ENCODE results near the gene ZBTB39. TPM values are rescaled to one million over a fixed set of nuclear protein-coding genes. Genes with fewer than 3 reads are reported as not detected.
"Not testable (repeated sequence)": the region's sequence is repeated elsewhere in the genome, so short reads cannot be mapped to it uniquely, and the experiment has no call there.

The ZBTB39 gene
- total RNA-seq, 1 experiment from 2014 or later: 3.6 TPM

DNA sequence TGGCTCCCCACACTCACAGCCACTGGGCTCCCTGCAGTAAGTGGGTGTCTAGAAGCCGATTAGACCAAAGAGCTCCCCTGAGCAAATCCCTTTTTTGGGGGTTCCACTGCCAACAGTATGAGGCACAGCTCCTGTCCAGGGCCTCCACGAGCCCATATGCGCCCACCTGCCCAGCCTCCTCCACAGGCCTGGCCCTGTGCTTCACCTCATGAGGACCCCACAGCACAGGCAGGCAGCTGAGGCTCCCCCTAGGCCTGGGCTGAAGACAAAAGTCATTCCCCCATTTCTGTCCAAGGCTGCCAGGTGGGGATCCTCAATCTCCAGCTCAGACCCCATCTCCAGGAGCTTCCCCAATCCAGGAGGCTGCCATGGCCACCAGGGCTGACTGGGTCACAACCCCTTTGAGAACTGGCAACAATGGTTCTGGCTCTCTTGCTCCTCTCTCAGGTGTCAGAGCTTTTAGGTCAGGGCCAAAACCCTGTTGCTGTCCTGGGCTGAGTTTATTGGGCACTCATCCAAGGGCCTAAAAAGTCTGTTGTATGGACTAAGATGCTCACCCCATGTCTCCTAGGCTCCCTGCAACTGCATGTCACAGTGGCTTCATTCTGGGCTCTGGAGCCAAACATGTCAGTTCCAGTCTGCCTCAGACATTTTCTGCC is 23.6 kb downstream of the ZBTB39 start:
- DNase-seq; H4K20me1 ChIP-seq (ENCODE audit: low read length); H3K27ac ChIP-seq (ENCODE audit: low read length); intact Hi-C loops (cut with micrococcal nuclease); H3K9me3 ChIP-seq (ENCODE audit: low read length); H3K4me2 ChIP-seq (ENCODE audit: low read length); H3F3A ChIP-seq (ENCODE audit: low read length, unreplicated experiment); H2AFZ ChIP-seq (ENCODE audit: low read length); POLR2A ChIA-PET (ENCODE audit: unreplicated experiment); H3K79me2 ChIP-seq (ENCODE audit: low read length); CTCF ChIA-PET; H3K9me2 ChIP-seq (replicated peaks; ENCODE audit: low read length); H3K9ac ChIP-seq (ENCODE audit: low read length); ATAC-seq; BruUV-seq (replicated peaks); H3K27me3 ChIP-seq (ENCODE audit: low read length); H3K4me3 ChIP-seq (ENCODE audit: low read length); H3K36me3 ChIP-seq (ENCODE audit: low read depth, low read length): not testable (repeated sequence)
- H3K4me1 ChIP-seq (ENCODE audit: insufficient read depth, low read length): peaks cover 17% of the 10 kb centered on the region

DNA sequence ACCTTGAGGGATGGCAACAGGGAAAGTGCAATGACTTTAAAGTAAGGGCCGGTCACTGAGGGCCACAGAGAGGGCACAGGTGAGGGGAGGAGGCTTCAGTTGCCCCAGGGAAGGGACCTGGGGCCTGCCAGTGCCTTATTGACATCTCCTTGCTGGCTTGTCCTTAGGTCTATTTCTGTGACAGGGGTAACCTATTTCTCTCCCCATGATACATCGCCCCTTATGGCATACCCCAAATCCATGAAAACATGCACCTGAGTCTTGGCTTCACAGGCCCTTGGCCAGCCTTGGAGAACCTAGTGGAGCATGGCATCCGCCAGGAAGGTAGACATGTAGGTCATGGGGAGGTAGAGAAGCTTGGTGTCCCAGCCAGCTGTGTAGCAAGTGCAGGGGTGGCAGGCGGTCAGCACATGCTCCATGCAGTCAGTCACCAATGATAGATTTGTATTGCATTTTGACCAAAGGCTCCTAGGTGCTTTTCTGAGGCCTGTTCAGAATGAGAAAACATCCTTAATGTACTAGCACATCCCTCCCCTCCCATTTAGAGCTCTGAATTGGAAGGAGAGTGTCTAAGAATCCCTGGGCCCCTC is 25.3 kb downstream of the ZBTB39 start:
- Histone ChIP-seq H4K20me1 (ENCODE audit: low read length) (no peaks in the 10 kb centered on the region), H2AFZ (ENCODE audit: low read length) (no peak overlapping the region), H3K9me2 (replicated peaks; ENCODE audit: low read length) (no peaks in the 10 kb centered on the region), H3K4me3 (ENCODE audit: low read length) (no peak overlapping the region), H3K4me1 (ENCODE audit: insufficient read depth, low read length) (peaks cover 3% of the 10 kb centered on the region), H3K27me3 (ENCODE audit: low read length) (no peaks in the 10 kb centered on the region), H3F3A (ENCODE audit: low read length, unreplicated experiment) (no peaks in the 10 kb centered on the region), H3K79me2 (ENCODE audit: low read length) (no peaks in the 10 kb centered on the region), H3K9me3 (ENCODE audit: low read length) (no peaks in the 10 kb centered on the region), H3K9ac (ENCODE audit: low read length) (no peak overlapping the region), H3K36me3 (ENCODE audit: low read depth, low read length) (no peaks in the 10 kb centered on the region), H3K4me2 (ENCODE audit: low read length) (no peak overlapping the region), H3K27ac (ENCODE audit: low read length) (no peak overlapping the region)
- no TSS peak for BruUV-seq (replicated peaks)
- ATAC-seq: no peak
- intact Hi-C loops (cut with micrococcal nuclease): no loop called here
- ChIA-PET POLR2A (ENCODE audit: unreplicated experiment) (no interaction called here), CTCF (no interaction called here)
- TF ChIP-seq, protein P1, sequence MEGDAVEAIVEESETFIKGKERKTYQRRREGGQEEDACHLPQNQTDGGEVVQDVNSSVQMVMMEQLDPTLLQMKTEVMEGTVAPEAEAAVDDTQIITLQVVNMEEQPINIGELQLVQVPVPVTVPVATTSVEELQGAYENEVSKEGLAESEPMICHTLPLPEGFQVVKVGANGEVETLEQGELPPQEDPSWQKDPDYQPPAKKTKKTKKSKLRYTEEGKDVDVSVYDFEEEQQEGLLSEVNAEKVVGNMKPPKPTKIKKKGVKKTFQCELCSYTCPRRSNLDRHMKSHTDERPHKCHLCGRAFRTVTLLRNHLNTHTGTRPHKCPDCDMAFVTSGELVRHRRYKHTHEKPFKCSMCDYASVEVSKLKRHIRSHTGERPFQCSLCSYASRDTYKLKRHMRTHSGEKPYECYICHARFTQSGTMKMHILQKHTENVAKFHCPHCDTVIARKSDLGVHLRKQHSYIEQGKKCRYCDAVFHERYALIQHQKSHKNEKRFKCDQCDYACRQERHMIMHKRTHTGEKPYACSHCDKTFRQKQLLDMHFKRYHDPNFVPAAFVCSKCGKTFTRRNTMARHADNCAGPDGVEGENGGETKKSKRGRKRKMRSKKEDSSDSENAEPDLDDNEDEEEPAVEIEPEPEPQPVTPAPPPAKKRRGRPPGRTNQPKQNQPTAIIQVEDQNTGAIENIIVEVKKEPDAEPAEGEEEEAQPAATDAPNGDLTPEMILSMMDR (conservative IDR thresholded peaks at IDR 0.05; ENCODE audit: low read depth, low read length): no peak
- TF ChIP-seq EZH2phosphoT487 (IDR thresholded peaks at IDR 0.05; ENCODE audit: borderline replicate concordance, low read length): no peak
- no peak for TF ChIP-seq EZH2 (IDR thresholded peaks at IDR 0.05; ENCODE audit: low read length, unreplicated experiment)
- DNase-seq: no peak

DNA sequence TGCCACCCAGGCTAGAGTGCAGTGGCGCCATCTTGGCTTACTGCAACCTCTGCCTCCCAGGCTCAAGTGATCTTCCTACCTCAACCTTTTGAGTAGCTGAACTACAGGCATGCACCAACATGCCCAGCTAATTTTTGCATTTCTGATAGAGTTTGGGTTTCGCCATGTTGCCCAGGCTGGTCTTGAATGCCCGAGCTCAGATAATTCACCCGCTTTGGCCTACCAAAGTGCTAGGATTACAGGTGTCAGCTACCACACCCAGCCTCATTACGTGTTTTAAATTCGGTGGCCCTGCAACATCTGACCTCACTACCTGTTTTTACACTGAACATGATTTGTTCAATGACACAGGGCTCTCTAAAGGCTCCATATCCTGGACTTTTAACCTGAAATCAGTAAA is 26.1 kb downstream of the ZBTB39 start:
- Histone ChIP-seq H2AFZ (ENCODE audit: low read length) (no peak overlapping the region), H3K36me3 (ENCODE audit: low read depth, low read length) (no peaks in the 10 kb centered on the region), H3K4me3 (ENCODE audit: low read length) (no peak overlapping the region), H3K27ac (ENCODE audit: low read length) (no peak overlapping the region), H3K79me2 (ENCODE audit: low read length) (no peaks in the 10 kb centered on the region), H3K4me1 (ENCODE audit: insufficient read depth, low read length) (no peaks in the 10 kb centered on the region), H3K27me3 (ENCODE audit: low read length) (no peaks in the 10 kb centered on the region), H3F3A (ENCODE audit: low read length, unreplicated experiment) (no peaks in the 10 kb centered on the region), H3K4me2 (ENCODE audit: low read length) (no peak overlapping the region), H4K20me1 (ENCODE audit: low read length) (no peaks in the 10 kb centered on the region), H3K9ac (ENCODE audit: low read length) (no peak overlapping the region), H3K9me2 (replicated peaks; ENCODE audit: low read length) (no peaks in the 10 kb centered on the region), H3K9me3 (ENCODE audit: low read length) (no peaks in the 10 kb centered on the region)
- intact Hi-C loops (cut with micrococcal nuclease): no loop called here
- BruUV-seq (replicated peaks): no TSS peak
- ATAC-seq (no peak), DNase-seq (no peak)
- TF ChIP-seq EZH2phosphoT487 (IDR thresholded peaks at IDR 0.05; ENCODE audit: borderline replicate concordance, low read length): no peak
- TF ChIP-seq, protein P1 (conservative IDR thresholded peaks at IDR 0.05; ENCODE audit: low read depth, low read length): no peak
- no peak for TF ChIP-seq EZH2 (IDR thresholded peaks at IDR 0.05; ENCODE audit: low read length, unreplicated experiment)
- CTCF ChIA-PET: no interaction called here
- POLR2A ChIA-PET (ENCODE audit: unreplicated experiment): no interaction called here
